IPS-20b (cell line): ENCODE results near the gene RAP2C.

Source experiments
- H3K27ac ChIP-seq: one replicate; pipeline ENCODE4 v1.5.1; 2013; ENCODE audit warnings: low read length
- H3K27me3 ChIP-seq: 2 replicates; pipeline ENCODE4 v1.6.1; 2013; ENCODE audit warnings: mild to moderate bottlenecking, low read length, inconsistent platforms; ENCODE audit not compliant: insufficient read depth
- H3K36me3 ChIP-seq: 2 replicates; pipeline ENCODE4 v1.6.1; 2013; ENCODE audit warnings: low read depth, mild to moderate bottlenecking, inconsistent platforms, low read length, moderate library complexity; ENCODE audit not compliant: insufficient read depth
- H3K4me1 ChIP-seq: 2 replicates; pipeline ENCODE4 v1.6.1; 2013; ENCODE audit warnings: mild to moderate bottlenecking, control low read depth, inconsistent platforms, low read length, moderate library complexity; ENCODE audit not compliant: insufficient read depth
- H3K4me3 ChIP-seq: 2 replicates; pipeline ENCODE4 v1.5.1; 2013; ENCODE audit warnings: mild to moderate bottlenecking, low read length, inconsistent platforms
- H3K9ac ChIP-seq: 2 replicates; pipeline ENCODE4 v1.6.1; 2013; ENCODE audit warnings: low read depth, mild to moderate bottlenecking, inconsistent platforms, low read length, moderate library complexity
- H3K9me3 ChIP-seq: 2 replicates; pipeline ENCODE4 v1.6.1; 2013; ENCODE audit warnings: mild to moderate bottlenecking, low read depth, low read length, inconsistent platforms; ENCODE audit not compliant: insufficient read depth

Gene RAP2C

GRCh38 chrX:132219343-132219768 is at the start of gene RAP2C:
RAP2C (minus strand) TSS chrX:132219447; CDS start chrX:132217268, 2,179 bp downstream.
- no peaks in the 10 kb centered on the region for H3K9me3 ChIP-seq
- H3K36me3 ChIP-seq, result peaks cover 5% of the 10 kb centered on the region
- H3K27me3 ChIP-seq, result no peaks in the 10 kb centered on the region
- H3K9ac ChIP-seq, result peak within 1 kb of the TSS; percentile 85
- H3K4me3 ChIP-seq, result peak within 1 kb of the TSS; percentile 90
- no peak within 1 kb of the TSS for H3K27ac ChIP-seq
- peaks cover 3% of the 10 kb centered on the region; the same call in 1 of the 2 replicates for H3K4me1 ChIP-seq

GRCh38 chrX:132267392-132267791 is 48.1 kb upstream of the RAP2C start:
- Histone ChIP-seq H3K4me3 (no peak overlapping the region), H3K4me1 (no peaks in the 10 kb centered on the region), H3K9ac (no peak overlapping the region), H3K27me3 (no peaks in the 10 kb centered on the region), H3K27ac (no peak overlapping the region), H3K9me3 (no peaks in the 10 kb centered on the region), H3K36me3 (no peaks in the 10 kb centered on the region)

GRCh38 chrX:132266583-132267355 is 47.5 kb upstream of the RAP2C start:
- H3K36me3 ChIP-seq, result no peaks in the 10 kb centered on the region
- no peak overlapping the region for H3K9ac ChIP-seq
- H3K27me3 ChIP-seq, result no peaks in the 10 kb centered on the region
- no peak overlapping the region for H3K27ac ChIP-seq
- H3K4me1 ChIP-seq, result no peaks in the 10 kb centered on the region
- no peaks in the 10 kb centered on the region for H3K9me3 ChIP-seq
- no peak overlapping the region for H3K4me3 ChIP-seq

GRCh38 chrX:132263127-132263526 is 43.9 kb upstream of the RAP2C start:
- Histone ChIP-seq H3K4me1 (no peaks in the 10 kb centered on the region), H3K9me3 (no peaks in the 10 kb centered on the region), H3K27ac (no peak overlapping the region), H3K27me3 (no peaks in the 10 kb centered on the region), H3K36me3 (no peaks in the 10 kb centered on the region), H3K9ac (no peak overlapping the region), H3K4me3 (no peak overlapping the region)

GRCh38 chrX:132258509-132258908 is 39.3 kb upstream of the RAP2C start:
- Histone ChIP-seq H3K4me1 (no peaks in the 10 kb centered on the region), H3K9ac (no peak overlapping the region), H3K4me3 (no peak overlapping the region), H3K27ac (no peak overlapping the region), H3K36me3 (no peaks in the 10 kb centered on the region), H3K27me3 (no peaks in the 10 kb centered on the region), H3K9me3 (no peaks in the 10 kb centered on the region)

GRCh38 chrX:132257116-132257515 is 37.9 kb upstream of the RAP2C start:
- no peaks in the 10 kb centered on the region for H3K27me3 ChIP-seq
- no peaks in the 10 kb centered on the region for H3K36me3 ChIP-seq
- no peaks in the 10 kb centered on the region for H3K4me1 ChIP-seq
- no peak overlapping the region for H3K27ac ChIP-seq
- H3K9ac ChIP-seq, result no peak overlapping the region
- H3K4me3 ChIP-seq, result no peak overlapping the region
- H3K9me3 ChIP-seq, result no peaks in the 10 kb centered on the region

GRCh38 chrX:132236121-132236520 is 16.9 kb upstream of the RAP2C start:
- Histone ChIP-seq H3K4me1 (no peaks in the 10 kb centered on the region), H3K9me3 (no peaks in the 10 kb centered on the region), H3K9ac (no peak overlapping the region), H3K36me3 (no peaks in the 10 kb centered on the region), H3K27ac (no peak overlapping the region), H3K27me3 (no peaks in the 10 kb centered on the region), H3K4me3 (no peak overlapping the region)

- no peaks in the 10 kb centered on the region for H3K4me1 ChIP-seq
- no peak overlapping the region for H3K4me3 ChIP-seq
- no peak overlapping the region for H3K27ac ChIP-seq
- H3K27me3 ChIP-seq, result no peaks in the 10 kb centered on the region
- no peaks in the 10 kb centered on the region for H3K9me3 ChIP-seq
- no peaks in the 10 kb centered on the region for H3K36me3 ChIP-seq
- no peak overlapping the region for H3K9ac ChIP-seq
Observed at GRCh38 chrX:132235488-132235887, 16.2 kb upstream of the RAP2C start.

- Histone ChIP-seq H3K36me3 (no peaks in the 10 kb centered on the region), H3K4me3 (no peak overlapping the region), H3K9me3 (no peaks in the 10 kb centered on the region), H3K9ac (no peak overlapping the region), H3K4me1 (no peaks in the 10 kb centered on the region), H3K27ac (no peak overlapping the region), H3K27me3 (no peaks in the 10 kb centered on the region)
Observed at GRCh38 chrX:132231587-132231986, 12.3 kb upstream of the RAP2C start.

- no peaks in the 10 kb centered on the region for H3K9me3 ChIP-seq
- no peak overlapping the region for H3K9ac ChIP-seq
- H3K27me3 ChIP-seq, result no peaks in the 10 kb centered on the region
- no peak overlapping the region for H3K4me3 ChIP-seq
- no peaks in the 10 kb centered on the region for H3K36me3 ChIP-seq
- no peaks in the 10 kb centered on the region for H3K4me1 ChIP-seq
- no peak overlapping the region for H3K27ac ChIP-seq
Observed at GRCh38 chrX:132227383-132228112, 8.3 kb upstream of the RAP2C start.

- H3K9me3 ChIP-seq, result no peaks in the 10 kb centered on the region
- H3K36me3 ChIP-seq, result no peaks in the 10 kb centered on the region
Observed at GRCh38 chrX:132226169-132226568, 6.9 kb upstream of the RAP2C start.

More at GRCh38 chrX:132226169-132226568, 6.9 kb upstream of the RAP2C start:
- Histone ChIP-seq H3K9ac (no peak overlapping the region), H3K4me1 (no peaks in the 10 kb centered on the region), H3K27ac (no peak overlapping the region), H3K4me3 (no peak overlapping the region), H3K27me3 (no peaks in the 10 kb centered on the region)
